HG03095 (cell line): ENCODE data around the gene HSCB.
"Not testable (repeated sequence)": the region's sequence is repeated elsewhere in the genome, so short reads cannot be mapped to it uniquely, and the experiment has no call there.

Source experiments
- ATAC-seq: cut with Tn5 transposase; IDR thresholded peaks from one replicate; pipeline ENCODE4 v1.9.1; 2021; ENCODE audit warnings: moderate library complexity; ENCODE audit not compliant: unreplicated experiment

HSCB gene

DNA sequence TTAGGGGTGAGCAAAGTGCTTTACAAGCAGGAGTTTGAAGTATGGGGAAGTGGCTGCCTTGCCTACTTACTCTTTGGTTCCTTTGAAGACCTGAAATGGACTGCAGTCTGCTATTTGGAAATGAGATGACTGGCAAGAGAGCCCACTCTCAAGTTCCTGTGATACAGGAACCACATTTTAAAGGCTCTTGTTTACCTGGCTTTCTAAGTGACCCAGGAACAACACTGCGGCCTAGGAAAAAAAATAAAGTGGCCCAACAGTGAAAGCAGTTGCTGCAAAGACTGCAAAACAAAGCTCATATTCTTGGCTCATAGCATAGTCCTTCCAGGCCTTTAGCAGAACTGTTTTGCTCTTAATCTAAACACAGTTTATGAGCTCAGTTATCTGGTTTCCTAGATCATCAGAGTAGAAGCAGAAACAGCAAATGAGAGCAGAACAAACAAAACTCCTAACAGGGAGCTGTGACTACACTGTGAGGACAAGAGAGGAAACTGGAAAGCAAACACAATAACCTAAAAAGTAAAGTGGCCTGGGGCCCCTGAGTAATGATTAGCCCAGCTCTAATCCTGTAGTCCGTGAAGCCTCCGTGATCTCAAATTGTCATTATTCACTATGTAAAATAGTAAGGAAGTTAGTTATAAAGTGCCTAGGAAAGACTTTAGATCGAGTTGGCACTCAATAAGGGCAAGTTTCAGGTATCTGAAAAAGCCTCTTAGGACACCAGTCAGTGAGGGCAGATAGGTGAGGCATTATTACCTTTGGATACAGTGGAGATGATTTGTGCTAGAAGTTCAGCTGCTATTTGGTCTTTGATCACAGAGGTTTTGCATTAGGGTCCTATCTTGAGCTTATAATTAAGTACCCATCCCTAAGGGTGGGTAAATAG lies 42.2 kb downstream of the HSCB start:
- ATAC-seq, result no peak

- no peak for ATAC-seq
Measured at GRCh38 chr22:28788601-28789000, 46.8 kb downstream of the HSCB start.

GRCh38 chr22:28791124-28791523 lies 49.3 kb downstream of the HSCB start:
- ATAC-seq, result no peak

DNA sequence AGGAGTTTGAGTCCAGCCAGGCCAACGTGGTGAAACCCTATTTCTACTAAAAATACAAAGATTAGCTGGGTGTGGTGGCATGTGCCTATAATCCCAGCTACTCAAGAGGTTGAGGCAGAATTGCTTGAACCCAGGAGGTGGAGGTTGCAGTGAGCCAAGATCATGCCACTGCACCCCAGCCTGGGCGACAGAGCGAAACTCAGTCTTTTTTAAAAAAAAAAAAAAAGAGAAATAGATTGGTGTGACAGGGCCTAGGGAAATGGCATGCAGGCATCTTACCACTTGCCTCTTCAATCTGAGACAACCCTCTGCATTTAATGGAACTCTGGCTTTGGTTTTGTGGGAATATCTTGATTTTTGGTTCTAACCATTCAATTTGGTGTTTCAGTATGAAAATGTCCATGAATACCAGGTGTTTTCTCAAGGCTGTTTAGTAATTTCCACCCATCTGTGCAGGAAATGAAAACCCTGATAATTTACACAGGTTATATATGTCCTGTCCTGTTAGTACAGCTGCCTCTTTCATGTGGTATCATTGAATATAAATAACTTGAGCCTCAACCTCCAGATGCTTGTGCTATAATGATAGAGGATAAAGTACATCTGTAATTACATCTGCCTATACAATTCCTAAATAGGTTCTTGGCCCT lies 50.1 kb downstream of the HSCB start:
- ATAC-seq, result peak; percentile 66

- ATAC-seq, result peak; percentile 28
Measured at GRCh38 chr22:28792491-28793383, 50.9 kb downstream of the HSCB start.

DNA sequence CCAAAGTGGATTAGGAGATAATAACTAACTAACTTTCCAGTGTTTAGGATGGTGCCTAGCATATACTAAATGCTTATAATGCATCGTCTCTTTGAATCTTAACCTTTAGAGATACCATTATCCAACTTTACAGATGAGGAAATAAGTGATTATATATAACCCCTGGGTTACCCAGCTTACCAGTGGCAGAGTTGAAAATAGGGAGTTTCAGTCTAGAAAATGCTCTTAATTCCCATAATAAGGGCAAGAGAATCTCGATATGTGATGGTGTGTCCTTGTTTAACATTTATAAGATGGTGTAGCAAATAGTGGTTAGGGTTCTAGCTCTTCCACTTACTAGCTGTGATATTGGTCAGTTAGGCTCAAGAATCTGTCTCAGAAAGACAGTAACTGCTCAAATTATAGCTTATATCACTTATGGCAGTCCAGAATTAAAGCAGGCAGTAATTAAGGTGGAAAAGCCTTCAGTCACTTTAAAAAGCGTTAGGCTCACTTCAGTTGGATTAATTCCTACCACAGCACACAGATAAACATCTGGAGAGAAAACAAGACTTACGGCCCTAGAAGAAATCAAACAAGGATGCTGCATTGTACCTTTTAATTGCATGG lies 52.2 kb downstream of the HSCB start:
- ATAC-seq, result no peak

DNA sequence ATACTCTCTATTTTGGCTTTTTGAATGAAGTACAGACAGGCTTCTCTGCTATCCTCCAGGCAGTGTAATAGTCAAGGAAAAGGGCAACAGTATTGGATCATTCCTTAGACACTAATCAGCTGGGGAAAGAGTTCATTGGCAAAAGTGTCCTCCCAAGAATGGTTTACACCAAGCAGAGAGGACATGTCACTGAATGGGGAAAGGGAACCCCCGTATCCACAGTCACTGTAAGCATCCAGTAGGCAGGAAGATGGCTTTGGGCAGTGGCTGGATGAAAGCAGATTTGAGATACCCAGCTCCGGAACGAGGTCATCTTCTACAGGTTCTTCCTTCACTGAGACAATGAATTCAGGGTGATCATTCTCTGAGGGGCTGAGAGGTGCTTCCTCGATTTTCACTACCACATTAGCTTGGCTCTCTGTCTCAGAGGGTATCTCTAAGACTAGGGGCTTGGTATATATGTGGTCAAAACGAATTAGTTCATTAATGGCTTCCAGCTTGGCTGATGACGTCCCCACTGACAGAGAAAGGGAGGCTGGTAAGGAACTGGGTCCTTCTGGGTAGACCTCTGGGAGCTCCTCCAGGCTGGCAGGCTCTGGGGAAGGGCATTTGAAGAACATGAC lies 53.3 kb downstream of the HSCB start:
- no peak for ATAC-seq

DNA sequence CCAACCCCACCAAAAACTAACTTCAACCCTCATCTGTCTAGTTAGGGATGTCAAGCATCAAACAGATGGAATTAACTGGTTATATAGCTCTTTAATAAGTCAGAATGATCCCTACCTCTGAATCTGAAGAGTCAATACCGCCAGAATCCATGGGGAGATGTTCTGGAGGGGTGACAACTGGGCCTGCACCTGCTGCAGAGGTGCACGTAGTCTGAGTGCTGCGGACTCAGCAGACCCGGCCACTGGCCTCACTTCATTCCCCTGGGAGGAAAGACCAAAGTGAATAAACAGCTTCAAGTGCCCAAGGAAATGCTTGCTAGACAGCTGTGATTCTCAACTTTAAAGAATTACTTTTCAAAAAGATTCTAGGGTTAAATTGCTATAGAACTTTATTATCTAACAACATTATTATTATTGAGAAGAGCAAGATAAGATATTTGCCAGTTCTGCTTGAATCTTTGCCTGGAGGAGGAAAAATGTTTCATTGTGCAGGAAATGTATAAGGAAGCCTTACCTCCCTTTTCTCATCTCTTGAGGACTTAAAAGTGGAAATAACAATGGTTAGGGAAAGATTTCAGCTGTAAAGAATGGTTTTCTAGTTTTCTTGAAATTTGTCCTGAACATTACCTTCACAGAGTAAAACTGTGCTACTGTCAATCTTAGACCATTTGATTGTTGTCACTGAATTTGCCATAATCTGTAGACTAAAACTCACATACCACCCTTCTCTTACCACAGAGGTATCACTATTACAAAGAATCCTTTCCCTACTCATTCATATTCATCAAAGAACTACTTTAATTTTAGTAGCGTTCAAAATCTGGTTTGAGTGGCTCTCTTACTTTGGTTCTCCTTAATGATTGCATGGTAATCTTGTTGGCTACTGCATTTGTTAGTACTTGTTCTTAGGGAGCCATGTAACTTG lies 54.4 kb downstream of the HSCB start:
- ATAC-seq, result no peak

- no peak for ATAC-seq
Measured at GRCh38 chr22:28798810-28799605, 57.2 kb downstream of the HSCB start.

DNA sequence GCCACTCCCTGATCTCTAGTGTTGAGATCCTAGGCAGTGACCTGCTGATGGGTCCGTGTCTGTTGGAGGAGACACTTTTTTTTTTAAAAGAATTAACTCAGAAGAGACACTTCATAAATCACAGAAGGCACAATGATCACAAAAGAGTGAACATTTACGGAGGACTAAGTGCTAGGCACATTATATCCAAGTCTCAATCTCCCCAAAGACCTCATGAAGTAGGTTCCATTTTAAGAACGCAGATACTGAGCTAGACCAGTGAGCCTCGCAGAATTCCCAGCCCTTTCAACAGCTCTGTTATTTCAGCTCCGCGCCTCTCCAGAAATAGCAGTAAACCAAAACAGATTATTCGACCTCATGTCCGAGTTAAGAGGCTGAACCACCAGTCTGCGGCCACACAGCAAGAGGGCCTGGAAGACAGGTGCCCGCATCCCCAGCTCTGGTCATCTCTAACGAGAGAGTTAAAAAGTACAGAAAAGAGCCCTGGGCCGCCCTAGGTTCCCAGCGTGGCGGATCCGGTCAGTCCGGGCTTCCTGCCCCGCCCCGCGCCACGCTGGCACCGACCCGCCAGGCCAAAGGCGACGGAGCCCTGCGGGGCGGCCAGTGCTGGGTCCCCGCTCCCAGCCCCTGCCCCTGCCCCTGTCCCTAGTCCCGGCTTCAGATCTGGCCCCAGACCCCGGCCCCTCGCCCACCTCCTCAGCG lies 57.9 kb downstream of the HSCB start:
- peak; percentile 25 for ATAC-seq

GRCh38 chr22:28800308-28801041 lies 58.6 kb downstream of the HSCB start, which contains the start of gene XBP1:
TSS of gene XBP1 (minus strand) at chr22:28800569.
- peak; percentile 76 for ATAC-seq

- no peak for ATAC-seq
Measured at GRCh38 chr22:28801845-28802594, 60.2 kb downstream of the HSCB start.

- no peak for ATAC-seq
Measured at GRCh38 chr22:28802595-28803123, 60.8 kb downstream of the HSCB start.

- not testable (repeated sequence) for ATAC-seq
Measured at GRCh38 chr22:28805426-28805825, 63.6 kb downstream of the HSCB start.
